Common myeloid progenitor, CD34-positive (primary cell): ENCODE measurements around the gene TRIOBP.
"Not testable (repeated sequence)": the region's sequence is repeated elsewhere in the genome, so short reads cannot be mapped to it uniquely, and the experiment has no call there.

Experiments used
- CTCF ChIA-PET: fragments of 350-600 bp; sonication (Branson Sonifier 250); formaldehyde crosslinking; loops from one replicate; lab custom pipeline; 2021; ENCODE audit warnings: antibody characterized with exemption; lab: Charles Lee
- POLR2A ChIA-PET: fragments of 350-600 bp; sonication (Branson Sonifier 250); formaldehyde crosslinking; loops from one replicate; lab custom pipeline; 2021; ENCODE audit warnings: antibody characterized with exemption; lab: Charles Lee
- DNase-seq, 3 donors: peaks; one replicate each; pipeline versions ENCODE4 v3.0.0 to v3.0.0-alpha.2; 2013
- H3K27ac ChIP-seq, 2 experiments: 1 replicate in 1 of 2; 2 replicates in 1 of 2; pipeline ENCODE4 v1.7.0; 2013; ENCODE audit warnings: inconsistent platforms in 2 of 2, low read length in 2 of 2, mild to moderate bottlenecking in 2 of 2, low read depth in 1 of 2, moderate library complexity in 1 of 2; ENCODE audit not compliant: severe bottlenecking in 2 of 2, insufficient read depth in 1 of 2, poor library complexity in 1 of 2
- H3K27me3 ChIP-seq, 5 experiments: replicated peaks in 2 of 5; 1 replicate in 3 of 5; 2 replicates in 2 of 5; pipeline versions ENCODE4 v1.6.1 to v1.7.0; 2013; ENCODE audit warnings: low read length in 4 of 5, mild to moderate bottlenecking in 2 of 5, moderate library complexity in 2 of 5, inconsistent platforms in 1 of 5; ENCODE audit not compliant: insufficient read depth in 5 of 5, control insufficient read depth in 4 of 5
- H3K36me3 ChIP-seq, 4 experiments: 1 replicate in 2 of 4; 2 replicates in 2 of 4; pipeline versions ENCODE4 v1.6.1 to v1.7.0; 2013; ENCODE audit warnings: low read length in 3 of 4, control low read depth in 1 of 4, mild to moderate bottlenecking in 1 of 4; ENCODE audit not compliant: control insufficient read depth in 4 of 4, insufficient read depth in 4 of 4
- H3K4me1 ChIP-seq, 4 experiments: 1 replicate in 3 of 4; 2 replicates in 1 of 4; pipeline versions ENCODE4 v1.6.1 to v1.7.1; 2013; ENCODE audit warnings: low read length in 3 of 4, mild to moderate bottlenecking in 3 of 4, control low read depth in 1 of 4, inconsistent platforms in 1 of 4, moderate library complexity in 1 of 4; ENCODE audit not compliant: control insufficient read depth in 4 of 4, insufficient read depth in 4 of 4; ENCODE audit errors: control extremely low read depth in 1 of 4
- H3K4me3 ChIP-seq, 7 experiments: 1 replicate in 4 of 7; 2 replicates in 3 of 7; pipeline versions ENCODE4 v1.5.1 to v1.7.0; 2013; ENCODE audit warnings: mild to moderate bottlenecking in 7 of 7, low read length in 6 of 7, moderate library complexity in 6 of 7, inconsistent platforms in 2 of 7, low read depth in 2 of 7, control low read depth in 1 of 7; ENCODE audit not compliant: insufficient read depth in 4 of 7, control insufficient read depth in 1 of 7; ENCODE audit errors: extremely low read depth in 1 of 7
- H3K9me3 ChIP-seq, 5 experiments: 1 replicate in 4 of 5; 2 replicates in 1 of 5; pipeline versions ENCODE4 v1.6.1 to v1.7.1; 2013; ENCODE audit warnings: low read length in 4 of 5, mild to moderate bottlenecking in 2 of 5, inconsistent platforms in 1 of 5, low read depth in 1 of 5, moderate library complexity in 1 of 5; ENCODE audit not compliant: control insufficient read depth in 4 of 5, insufficient read depth in 2 of 5; ENCODE audit errors: control extremely low read depth in 1 of 5
- WGBS: methylation state at CpG from one replicate; pipeline ENCODE4 v1.1.5; 2013; ENCODE audit not compliant: insufficient coverage; 5-methylcytosine and 5-hydroxymethylcytosine counted together

Gene TRIOBP

GRCh38 chr22:37792494-37792893 is 95.6 kb downstream of the TRIOBP start:
- no peaks in the 10 kb centered on the region for H3K36me3 ChIP-seq
- H3K4me3 ChIP-seq: no peak overlapping the region
- ChIA-PET CTCF (interaction anchor here (1.0 to 1.4 kb wide), 6 partner anchors 11 to 170 kb away, joined by 3 to 6 read pairs (median 4); no protein-coding TSS in a partner anchor), POLR2A (no interaction called here)
- no peaks in the 10 kb centered on the region for H3K9me3 ChIP-seq
- DNase-seq: no peak
- no CpG with 5 or more reads among the region's 6 CpGs for WGBS
- no peaks in the 10 kb centered on the region for H3K4me1 ChIP-seq
- H3K27me3 ChIP-seq: no peaks in the 10 kb centered on the region
- no peak overlapping the region for H3K27ac ChIP-seq

- Histone ChIP-seq H3K9me3 (no peaks in the 10 kb centered on the region), H3K4me1 (no peaks in the 10 kb centered on the region), H3K4me3 (no peak overlapping the region), H3K27ac (no peak overlapping the region), H3K36me3 (no peaks in the 10 kb centered on the region), H3K27me3 (no peaks in the 10 kb centered on the region)
- no peak for DNase-seq
- WGBS: no CpG with 5 or more reads among the region's 2 CpGs
- POLR2A ChIA-PET: no interaction called here
- CTCF ChIA-PET: interaction anchor here (0.9 kb wide), 1 partner anchor 11 kb away, joined by 3 read pairs; a partner anchor contains a TSS
Observed at GRCh38 chr22:37794376-37794775, 97.5 kb downstream of the TRIOBP start.

DNA sequence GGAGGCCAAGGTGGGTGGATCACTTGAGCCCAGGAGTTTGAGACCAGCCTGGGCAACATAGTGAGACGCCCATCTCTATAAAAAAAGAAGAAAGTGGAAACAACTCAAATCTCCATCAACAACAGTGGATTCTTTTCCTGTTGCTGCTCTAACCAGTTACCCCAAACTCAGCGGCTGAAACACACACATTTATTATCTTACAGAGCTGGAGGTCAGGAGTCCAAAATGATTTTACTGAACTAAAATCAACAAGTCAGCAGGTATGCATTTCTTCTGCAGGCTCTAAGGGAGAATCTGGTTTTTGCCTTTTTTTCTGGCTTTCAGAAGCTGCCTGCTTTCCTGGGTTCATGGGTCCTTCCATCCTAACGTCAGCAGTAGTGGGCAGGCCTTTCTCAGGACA is 99.2 kb downstream of the TRIOBP start:
- ChIA-PET CTCF (no interaction called here), POLR2A (interaction anchor here (0.6 to 0.7 kb wide), 3 partner anchors 102 to 162 kb away, joined by 3 read pairs; partner anchors contain the start of gene NOL12)
- no peak for DNase-seq
- no peaks in the 10 kb centered on the region for H3K4me1 ChIP-seq
- no peaks in the 10 kb centered on the region for H3K27me3 ChIP-seq
- H3K36me3 ChIP-seq: no peaks in the 10 kb centered on the region
- WGBS: 91% methylated on average over 1 of the region's 3 CpGs
- H3K9me3 ChIP-seq: no peaks in the 10 kb centered on the region
- no peak overlapping the region for H3K27ac ChIP-seq
- no peak overlapping the region for H3K4me3 ChIP-seq

DNA sequence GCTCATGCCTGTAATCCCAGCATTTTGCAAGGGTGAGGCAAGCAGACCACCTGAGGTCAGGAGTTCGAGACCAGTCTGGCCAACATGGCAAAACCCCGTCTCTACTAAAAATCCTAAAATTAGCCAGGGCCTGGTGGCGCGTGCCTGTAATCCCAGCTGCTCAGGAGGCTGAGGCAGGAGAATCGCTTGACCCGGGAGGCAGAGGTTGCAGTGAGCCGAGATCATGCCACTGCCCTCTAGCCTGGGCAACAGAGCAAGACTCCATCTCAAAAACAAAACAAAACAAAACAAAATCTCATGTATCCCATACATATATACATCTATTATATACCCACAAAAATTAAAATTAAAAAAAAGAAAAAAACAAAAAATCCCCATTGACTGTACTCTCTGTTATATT is 100.4 kb downstream of the TRIOBP start:
- CTCF ChIA-PET, H3K4me1 ChIP-seq, H3K9me3 ChIP-seq, POLR2A ChIA-PET, H3K27me3 ChIP-seq, DNase-seq, H3K36me3 ChIP-seq, H3K4me3 ChIP-seq, H3K27ac ChIP-seq: not testable (repeated sequence)
- 100% methylated on average over 6 of the region's 7 CpGs for WGBS

DNA sequence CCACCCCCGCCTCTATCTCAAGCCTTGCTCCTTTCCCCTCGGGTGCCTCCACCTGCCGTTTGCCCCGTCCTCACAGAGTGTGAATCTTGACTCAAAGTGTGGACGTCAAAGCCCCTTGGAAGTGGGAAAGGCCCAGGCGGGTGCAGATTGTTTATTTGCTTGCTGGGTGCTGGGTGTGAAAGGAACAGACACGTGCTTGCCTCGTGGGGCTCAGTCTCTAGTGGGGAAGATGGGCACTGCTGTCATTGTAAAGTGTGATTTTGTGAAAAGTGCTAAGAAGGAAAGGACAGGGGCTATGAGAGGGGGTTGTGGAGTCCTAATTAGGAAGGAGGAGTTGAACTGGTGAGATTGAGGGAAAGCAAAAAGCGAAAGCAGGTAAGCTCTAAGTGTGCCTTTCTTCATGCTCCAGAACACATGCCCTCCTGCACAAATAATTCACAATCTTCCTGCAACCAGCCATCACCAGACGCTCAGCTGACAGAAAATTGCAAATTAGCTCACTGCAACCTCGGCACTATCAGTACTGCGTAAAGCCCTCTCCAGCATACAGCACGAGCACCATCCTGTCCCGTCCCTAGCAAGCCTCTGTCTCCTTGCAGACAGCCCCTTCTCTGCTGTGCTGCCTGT is 101.1 kb downstream of the TRIOBP start:
- Histone ChIP-seq H3K27ac (no peak overlapping the region), H3K27me3 (no peaks in the 10 kb centered on the region), H3K4me1 (peaks cover 4 to 11% (median 10%) of the 10 kb centered on the region in 4 experiments), H3K9me3 (no peaks in the 10 kb centered on the region), H3K4me3 (no peak overlapping the region), H3K36me3 (no peaks in the 10 kb centered on the region)
- 81% methylated on average over 9 of the region's 14 CpGs for WGBS
- DNase-seq: no peak
- ChIA-PET CTCF (interaction anchor here (0.6 to 0.8 kb wide), 2 partner anchors 89 to 99 kb away, joined by 3 read pairs; no protein-coding TSS in a partner anchor), POLR2A (no interaction called here)

DNA sequence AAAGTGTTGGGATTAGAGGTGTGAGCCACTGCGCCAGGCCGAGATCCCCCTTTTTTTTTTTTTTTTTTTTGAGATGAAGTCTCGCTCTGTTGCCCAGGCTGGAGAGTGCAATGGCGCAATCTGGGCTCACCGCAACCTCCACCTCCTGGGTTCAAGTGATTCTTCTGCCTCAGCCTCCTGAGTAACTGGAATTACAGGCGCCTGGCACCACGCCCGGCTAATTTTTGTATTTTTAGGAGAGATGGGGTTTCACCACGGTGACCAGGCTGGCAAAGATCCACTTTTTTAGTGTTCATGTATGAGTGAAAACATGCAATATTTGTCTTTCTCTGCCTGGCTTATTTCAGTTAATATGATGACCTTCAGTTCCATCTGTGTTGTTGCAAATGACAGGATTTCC is 103.1 kb downstream of the TRIOBP start:
- H3K36me3 ChIP-seq, POLR2A ChIA-PET, H3K9me3 ChIP-seq, H3K27me3 ChIP-seq, H3K27ac ChIP-seq, DNase-seq, H3K4me3 ChIP-seq: not testable (repeated sequence)
- H3K4me1 ChIP-seq: peaks cover 6 to 27% (median 25%) of the 10 kb centered on the region in 4 experiments
- 72% methylated on average over 6 of the region's 9 CpGs for WGBS
- CTCF ChIA-PET: interaction anchor here (0.7 kb wide), 1 partner anchor 559 kb away, joined by 3 read pairs; no protein-coding TSS in a partner anchor

GRCh38 chr22:37801946-37802309 is 105.1 kb downstream of the TRIOBP start:
- DNase-seq: peak in 2 of 3 donors; percentile 63 to 77
- peaks cover 14 to 44% (median 42%) of the 10 kb centered on the region in 4 experiments for H3K4me1 ChIP-seq
- no peaks in the 10 kb centered on the region for H3K36me3 ChIP-seq
- H3K4me3 ChIP-seq: peak overlapping the region; percentile 43 to 96 (median 70)
- H3K27me3 ChIP-seq: no peaks in the 10 kb centered on the region
- no peaks in the 10 kb centered on the region for H3K9me3 ChIP-seq
- WGBS: 0% methylated on average over 6 of the region's 13 CpGs
- ChIA-PET CTCF (no interaction called here), POLR2A (no interaction called here)
- peak overlapping the region in 1 of 2 experiments; percentile 58 for H3K27ac ChIP-seq
